Ascending aorta (tissue), 2 donors: Measurements from ENCODE around the gene ZDHHC3. TPM values are rescaled to one million over a fixed set of nuclear protein-coding genes. Genes with fewer than 3 reads are reported as not detected.
A peak's percentile ranks its signal among the peaks of the same experiment; 100 is the strongest.

ENCODE experiments used
- DNase-seq, 2 donors: peaks; one replicate each; pipeline ENCODE4 v3.0.0-alpha.2; 2019; ENCODE audit warnings: low spot score in 2 of 2
- H3K27ac ChIP-seq, 2 donors: fragments of 200-600 bp; sonication (generic); one replicate each; pipeline ENCODE4 v1.5.1; 2016 to 2017; ENCODE audit warnings: mild to moderate bottlenecking in 1 of 2
- H3K27me3 ChIP-seq: fragments of 200-600 bp; sonication (generic); one replicate; pipeline ENCODE4 v1.5.1; 2017
- H3K36me3 ChIP-seq, 2 donors: fragments of 200-600 bp; sonication (generic); one replicate each; pipeline ENCODE4 v1.5.1; 2016
- H3K4me1 ChIP-seq, 2 donors: fragments of 200-600 bp; sonication (generic); one replicate each; pipeline ENCODE4 v1.5.1; 2016 to 2017; ENCODE audit warnings: mild to moderate bottlenecking in 1 of 2
- H3K4me3 ChIP-seq, 2 donors: fragments of 200-600 bp; sonication (generic); one replicate each; pipeline ENCODE4 v1.5.1; 2016 to 2017; ENCODE audit warnings: mild to moderate bottlenecking in 1 of 2
- H3K9me3 ChIP-seq, 2 donors: fragments of 200-600 bp; sonication (generic); one replicate each; pipeline ENCODE4 v1.5.1; 2016
- CTCF ChIP-seq, 3 experiments: fragments of 200-600 bp in 2 of 3; fragments of 450-650 bp in 1 of 3; sonication (generic) in 2 of 3; IDR thresholded peaks; one replicate each; pipeline ENCODE4 v1.5.1; 2016 to 2019; ENCODE audit warnings: antibody characterized with exemption in 3 of 3, mild to moderate bottlenecking in 1 of 3, moderate library complexity in 1 of 3
- intact Hi-C: fragments of 100-400 bp; cut with DNase I; formaldehyde crosslinking; loops from one replicate; pipeline ENCODE4 v1.15.1; 2023
- total RNA-seq: library from RNA; depleted of rRNA; stranded (reverse); fragments of >200 nt; gene quantifications from one replicate; pipeline ENCODE4 v1.1.0, GENCODE V29; 2016

ZDHHC3 gene
- total RNA-seq, 1 donor from 2014 or later, result 67.8 TPM

GRCh38 chr3:44892689-44893088 is 83.3 kb downstream of the ZDHHC3 start:
- intact Hi-C loops, result no loop called here
- no peak overlapping the region for H3K4me3 ChIP-seq

GRCh38 chr3:44890852-44891251 is 85.1 kb downstream of the ZDHHC3 start:
- Histone ChIP-seq H3K27me3 (no peaks in the 10 kb centered on the region), H3K9me3 (no peaks in the 10 kb centered on the region), H3K27ac (no peak overlapping the region), H3K4me1 (no peaks in the 10 kb centered on the region), H3K4me3 (no peak overlapping the region), H3K36me3 (no peaks in the 10 kb centered on the region)
- intact Hi-C loops, result no loop called here
- no peak for DNase-seq
- TF ChIP-seq CTCF (IDR thresholded peaks at IDR 0.05), result no peak

More at GRCh38 chr3:44892689-44893088, 83.3 kb downstream of the ZDHHC3 start:
- Histone ChIP-seq H3K4me1 (no peaks in the 10 kb centered on the region), H3K27me3 (no peaks in the 10 kb centered on the region), H3K9me3 (no peaks in the 10 kb centered on the region), H3K36me3 (no peaks in the 10 kb centered on the region), H3K27ac (no peak overlapping the region)
- no peak for DNase-seq
- TF ChIP-seq CTCF (IDR thresholded peaks at IDR 0.05), result no peak

DNA sequence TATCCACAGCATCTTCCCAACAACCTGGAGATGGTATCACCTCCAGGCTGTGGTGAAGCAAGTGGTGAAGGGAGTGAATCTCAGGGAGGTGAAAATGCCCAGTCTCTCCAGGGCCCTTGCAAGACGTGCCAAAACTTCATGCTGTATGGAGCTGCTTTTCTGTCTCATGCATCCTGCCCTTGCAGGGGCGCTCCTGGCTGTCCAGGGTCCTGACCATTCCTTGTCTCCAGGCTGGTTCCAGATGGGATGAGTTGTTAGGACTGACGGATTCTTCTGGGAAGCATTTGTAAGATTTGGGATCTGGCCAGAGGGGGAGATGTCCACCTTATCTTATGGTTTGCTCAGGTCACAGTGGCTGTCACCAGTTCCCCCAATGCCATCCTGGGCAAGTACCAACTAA is 85.7 kb downstream of the ZDHHC3 start:
- intact Hi-C loops, result no loop called here
- Histone ChIP-seq H3K4me3 (no peak overlapping the region), H3K4me1 (peaks cover 0 to 1% of the 10 kb centered on the region in 2 donors)

DNA sequence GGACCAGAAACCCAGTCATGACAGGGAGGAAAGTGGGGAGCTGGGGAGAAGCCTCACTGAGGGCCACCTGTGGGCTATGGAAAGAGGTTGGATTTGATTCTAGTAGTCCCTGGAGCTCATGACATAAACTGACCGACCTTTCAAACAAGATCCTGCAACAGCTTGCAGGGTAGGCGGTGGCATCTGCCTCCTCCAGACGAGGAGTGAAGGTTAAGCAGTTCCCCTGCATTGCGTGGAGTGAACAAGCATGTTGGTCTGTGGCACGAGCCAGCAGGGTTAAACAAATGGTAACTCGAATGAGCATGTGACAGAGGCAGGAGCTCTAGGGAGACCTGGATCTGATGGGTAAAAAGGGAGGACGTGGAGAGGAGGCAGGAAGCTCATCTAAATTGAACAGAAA is 88.9 kb downstream of the ZDHHC3 start:
- intact Hi-C loops, result no loop called here

More for the DNA sequence above, 85.7 kb downstream of the ZDHHC3 start:
- Histone ChIP-seq H3K36me3 (no peaks in the 10 kb centered on the region), H3K27me3 (no peaks in the 10 kb centered on the region), H3K27ac (no peak overlapping the region), H3K9me3 (no peaks in the 10 kb centered on the region)
- DNase-seq, result no peak
- TF ChIP-seq CTCF (IDR thresholded peaks at IDR 0.05), result no peak

GRCh38 chr3:44886561-44886960 is 89.4 kb downstream of the ZDHHC3 start:
- H3K27ac ChIP-seq, result no peak overlapping the region
- H3K4me3 ChIP-seq, result no peak overlapping the region
- H3K9me3 ChIP-seq, result no peaks in the 10 kb centered on the region
- no peak for TF ChIP-seq CTCF (IDR thresholded peaks at IDR 0.05)
- DNase-seq, result no peak
- peaks cover 0 to 17% of the 10 kb centered on the region in 2 donors for H3K4me1 ChIP-seq
- H3K27me3 ChIP-seq, result no peaks in the 10 kb centered on the region
- no peaks in the 10 kb centered on the region for H3K36me3 ChIP-seq
- intact Hi-C loops, result no loop called here

More for the DNA sequence above, 88.9 kb downstream of the ZDHHC3 start:
- H3K9me3 ChIP-seq, result no peaks in the 10 kb centered on the region
- peaks cover 0 to 17% of the 10 kb centered on the region in 2 donors for H3K4me1 ChIP-seq
- no peak overlapping the region for H3K4me3 ChIP-seq
- no peak for TF ChIP-seq CTCF (IDR thresholded peaks at IDR 0.05)
- no peak overlapping the region for H3K27ac ChIP-seq
- no peak for DNase-seq
- H3K27me3 ChIP-seq, result no peaks in the 10 kb centered on the region
- no peaks in the 10 kb centered on the region for H3K36me3 ChIP-seq

DNA sequence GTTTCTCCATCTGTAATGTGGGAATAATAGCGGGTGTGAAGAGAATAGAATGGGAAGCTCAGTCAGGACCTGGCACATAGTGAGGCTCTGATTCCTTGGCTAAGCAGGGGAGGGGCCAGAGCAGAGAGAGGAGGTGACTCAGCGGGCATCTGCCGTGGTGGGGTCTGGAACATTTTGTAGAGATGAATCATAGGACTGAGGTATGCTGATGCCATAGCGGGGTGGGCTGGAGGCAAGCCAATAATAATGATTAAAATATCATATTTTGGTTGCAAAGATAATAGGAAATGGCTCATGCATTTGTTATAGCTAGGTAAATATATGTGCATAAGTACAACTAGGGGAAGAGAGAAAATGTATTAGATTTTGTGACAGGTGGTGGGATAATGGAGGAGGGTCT is 90.4 kb downstream of the ZDHHC3 start:
- no peak overlapping the region for H3K4me3 ChIP-seq
- TF ChIP-seq CTCF (IDR thresholded peaks at IDR 0.05), result no peak
- no peak overlapping the region for H3K27ac ChIP-seq
- H3K36me3 ChIP-seq, result no peaks in the 10 kb centered on the region
- intact Hi-C loops, result loop anchor here (1.0 kb wide), 1 partner anchor 91 kb away; the partner anchor contains the start of genes EXOSC7 and ZDHHC3
- DNase-seq, result peak in 1 of 2 donors; percentile 83
- peaks cover 0 to 17% of the 10 kb centered on the region in 2 donors for H3K4me1 ChIP-seq
- H3K9me3 ChIP-seq, result no peaks in the 10 kb centered on the region
- H3K27me3 ChIP-seq, result no peaks in the 10 kb centered on the region
